Ramos (cell line): ENCODE measurements around the gene NPR1.

ENCODE experiments used
- in situ Hi-C: fragments of 300-500 bp; cut with MboI; formaldehyde crosslinking; loops from one replicate; pipeline ENCODE4 v1.14.3; 2022; ENCODE audit warnings: low sequenced_read_pairs; ENCODE audit not compliant: unreplicated experiment

Gene NPR1

DNA sequence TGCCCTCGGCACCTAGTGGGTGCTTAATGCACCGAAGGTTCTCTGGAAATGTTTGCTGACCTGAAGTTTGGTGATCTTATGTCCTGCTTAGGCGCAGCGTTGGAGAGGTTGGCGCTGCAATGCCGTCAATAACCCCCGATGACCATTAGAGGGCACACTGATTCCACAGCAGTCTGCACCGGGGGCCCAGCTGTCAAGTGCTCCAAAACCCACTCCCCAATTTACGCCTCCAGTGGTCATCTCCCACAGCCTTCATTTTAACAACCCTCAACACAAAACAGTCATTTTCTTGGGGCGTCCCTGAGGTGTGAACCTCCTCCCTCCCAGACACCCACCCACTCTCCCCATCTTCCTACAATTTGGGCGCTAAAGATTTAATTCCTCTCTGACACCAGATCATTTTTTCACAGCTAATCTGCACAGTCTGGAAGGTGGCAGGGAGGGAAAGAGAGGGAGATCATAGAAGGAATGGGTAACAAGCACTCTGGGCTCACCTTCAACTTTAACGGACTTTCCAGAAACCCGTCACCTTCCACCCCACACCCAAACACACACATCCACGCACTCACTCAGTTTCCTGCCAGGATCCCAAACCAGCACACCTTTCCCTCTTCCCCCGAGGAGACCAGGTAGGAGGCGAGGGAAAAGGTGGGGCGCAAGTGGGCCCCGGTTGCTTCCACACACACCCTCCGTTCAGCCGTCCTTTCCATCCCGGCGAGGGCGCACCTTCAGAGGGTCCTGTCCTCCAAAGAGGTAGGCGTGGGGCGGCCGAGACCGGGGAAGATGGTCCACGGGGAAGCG, 570 bp upstream of the NPR1 start:
- in situ Hi-C loops = loop anchor here (5.0 kb wide), 1 partner anchor 309 kb away; the partner anchor contains the start of gene RAB13

DNA sequence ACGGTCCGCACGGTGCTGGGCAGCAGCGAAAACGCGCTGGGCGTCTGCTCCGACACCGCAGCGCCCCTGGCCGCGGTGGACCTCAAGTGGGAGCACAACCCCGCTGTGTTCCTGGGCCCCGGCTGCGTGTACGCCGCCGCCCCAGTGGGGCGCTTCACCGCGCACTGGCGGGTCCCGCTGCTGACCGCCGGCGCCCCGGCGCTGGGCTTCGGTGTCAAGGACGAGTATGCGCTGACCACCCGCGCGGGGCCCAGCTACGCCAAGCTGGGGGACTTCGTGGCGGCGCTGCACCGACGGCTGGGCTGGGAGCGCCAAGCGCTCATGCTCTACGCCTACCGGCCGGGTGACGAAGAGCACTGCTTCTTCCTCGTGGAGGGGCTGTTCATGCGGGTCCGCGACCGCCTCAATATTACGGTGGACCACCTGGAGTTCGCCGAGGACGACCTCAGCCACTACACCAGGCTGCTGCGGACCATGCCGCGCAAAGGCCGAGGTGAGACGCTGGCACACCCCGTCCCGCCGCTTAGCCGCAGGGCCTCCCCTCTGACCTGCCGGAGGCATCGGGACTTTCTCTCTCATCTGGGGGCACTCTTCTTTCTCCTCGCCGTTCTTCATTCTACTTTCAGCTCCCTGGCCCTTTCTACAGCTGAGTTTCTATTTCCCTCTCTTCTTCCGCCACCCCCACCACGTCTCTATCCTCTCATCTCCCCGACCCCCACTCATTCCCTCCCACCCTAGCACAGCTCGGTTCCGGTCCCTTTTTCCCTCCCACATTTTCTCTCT, 1.0 kb downstream of the NPR1 start:
- in situ Hi-C loops = loop anchor here (5.0 kb wide), 1 partner anchor 308 kb away; the partner anchor contains the start of gene RAB13

DNA sequence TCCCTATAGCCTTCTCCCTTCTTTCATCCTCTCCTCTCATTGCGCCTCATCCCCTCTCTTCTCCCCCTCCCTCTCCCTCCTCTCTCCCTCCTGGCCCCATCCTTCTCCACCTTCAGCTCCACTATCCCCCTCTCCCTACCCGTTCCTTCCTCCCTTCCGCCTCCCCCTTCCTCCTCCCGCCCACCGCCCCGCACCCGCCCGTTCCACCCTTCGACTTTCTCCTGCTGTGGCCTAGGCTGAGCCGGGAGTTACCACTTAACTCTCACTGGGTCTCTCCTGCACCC, 1.6 kb downstream of the NPR1 start:
- in situ Hi-C loops = no loop called here

DNA sequence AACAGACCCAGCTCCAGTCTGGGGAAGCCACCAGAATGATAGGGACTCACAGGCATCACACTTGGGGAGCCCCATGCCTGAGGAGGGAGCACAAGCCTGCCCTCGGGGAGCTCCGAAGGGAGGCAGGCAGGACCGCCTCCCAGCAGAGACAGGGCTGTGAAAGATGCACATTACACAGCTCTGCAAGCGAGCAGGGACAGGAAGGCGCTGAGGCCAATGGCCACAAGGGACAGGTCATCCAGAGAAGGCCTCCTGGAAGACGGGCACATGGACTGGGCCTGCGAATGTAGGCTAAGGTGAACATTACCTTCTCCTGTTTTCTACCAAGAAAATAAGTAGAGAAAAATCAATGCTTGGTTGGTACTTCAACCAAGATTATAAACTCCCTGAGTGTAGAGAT, 4.2 kb downstream of the NPR1 start:
- in situ Hi-C loops = no loop called here

DNA sequence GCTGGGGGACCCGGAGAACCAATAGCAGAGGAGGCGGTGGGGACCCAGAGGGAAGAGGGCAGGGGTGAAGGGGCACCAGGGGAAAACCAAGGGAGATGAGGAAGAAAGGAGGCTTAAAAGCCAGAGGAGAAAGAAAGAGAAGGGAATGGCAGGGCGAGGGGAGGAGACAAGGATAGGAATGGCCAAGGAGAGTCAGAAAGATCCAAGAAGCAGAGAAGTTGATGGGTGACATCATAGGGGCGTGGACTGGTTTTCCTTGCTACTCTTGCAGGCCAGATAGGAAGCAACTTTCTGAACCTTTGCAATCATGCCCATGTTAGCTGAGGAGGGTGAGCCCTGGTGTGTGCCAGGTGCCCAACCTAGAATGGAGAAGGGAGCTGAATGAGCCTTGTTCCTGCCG, 5.4 kb downstream of the NPR1 start:
- in situ Hi-C loops = no loop called here

- in situ Hi-C loops = loop anchor here (5.0 kb wide), 1 partner anchor 57 kb away; no protein-coding TSS in a partner anchor
These were observed 6.4 kb downstream of the NPR1 start for GRCh38 chr1:153684892-153685291.

DNA sequence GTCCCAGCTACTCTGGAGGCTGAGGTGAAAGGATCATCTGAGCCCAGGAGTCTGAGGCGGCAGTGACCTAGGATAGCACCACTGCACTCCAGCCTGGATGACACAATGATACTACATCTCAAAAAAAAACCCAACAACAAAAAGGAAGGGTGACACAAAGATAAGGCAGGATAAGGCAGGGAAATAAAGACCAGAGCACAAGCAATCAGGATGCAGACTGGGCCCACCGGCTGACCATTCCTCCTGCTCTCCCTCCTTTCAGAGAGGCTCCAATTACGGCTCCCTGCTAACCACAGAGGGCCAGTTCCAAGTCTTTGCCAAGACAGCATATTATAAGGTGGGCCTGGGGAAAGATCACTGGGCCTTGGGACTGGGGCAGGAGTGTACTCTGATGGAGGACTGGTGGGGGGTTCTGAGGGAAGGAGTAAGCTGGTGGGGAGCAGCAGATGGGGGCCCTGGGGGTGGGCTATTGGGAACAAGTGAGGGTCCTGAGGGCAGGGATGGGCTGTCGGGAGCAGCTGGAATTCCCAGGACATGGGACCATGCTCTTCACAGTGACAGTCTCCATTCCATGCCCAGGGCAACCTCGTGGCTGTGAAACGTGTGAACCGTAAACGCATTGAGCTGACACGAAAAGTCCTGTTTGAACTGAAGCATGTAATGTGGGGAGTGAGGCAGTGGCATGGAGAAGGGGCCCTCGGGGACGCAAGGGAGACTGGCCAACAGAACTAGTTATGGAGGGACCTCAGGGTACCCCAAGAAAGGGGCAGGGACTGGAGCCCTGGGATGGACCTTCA, 7.3 kb downstream of the NPR1 start:
- in situ Hi-C loops = loop anchor here (5.0 kb wide), 1 partner anchor 57 kb away; no protein-coding TSS in a partner anchor

- in situ Hi-C loops = loop anchor here (5.0 kb wide), 1 partner anchor 55 kb away; no protein-coding TSS in a partner anchor
These were observed 9.0 kb downstream of the NPR1 start for GRCh38 chr1:153687346-153688125.

GRCh38 chr1:153688276-153688675, 9.8 kb downstream of the NPR1 start:
- in situ Hi-C loops = loop anchor here (5.0 kb wide), 1 partner anchor 54 kb away; no protein-coding TSS in a partner anchor

GRCh38 chr1:153688736-153689328, 10.3 kb downstream of the NPR1 start:
- in situ Hi-C loops = loop anchor here (5.0 kb wide), 1 partner anchor 53 kb away; no protein-coding TSS in a partner anchor

DNA sequence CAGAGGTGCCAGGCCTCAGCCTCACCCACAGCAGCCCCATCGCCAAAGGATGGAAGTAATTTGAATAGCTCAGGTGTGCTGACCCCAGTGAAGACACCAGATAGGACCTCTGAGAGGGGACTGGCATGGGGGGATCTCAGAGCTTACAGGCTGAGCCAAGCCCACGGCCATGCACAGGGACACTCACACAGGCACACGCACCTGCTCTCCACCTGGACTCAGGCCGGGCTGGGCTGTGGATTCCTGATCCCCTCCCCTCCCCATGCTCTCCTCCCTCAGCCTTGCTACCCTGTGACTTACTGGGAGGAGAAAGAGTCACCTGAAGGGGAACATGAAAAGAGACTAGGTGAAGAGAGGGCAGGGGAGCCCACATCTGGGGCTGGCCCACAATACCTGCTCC, 15.0 kb downstream of the NPR1 start:
- in situ Hi-C loops = no loop called here

GRCh38 chr1:153696741-153697140, 18.3 kb downstream of the NPR1 start:
- in situ Hi-C loops = no loop called here

- in situ Hi-C loops = no loop called here
These were observed 18.9 kb downstream of the NPR1 start for GRCh38 chr1:153697191-153698019.

GRCh38 chr1:153698020-153698922, 19.8 kb downstream of the NPR1 start:
- in situ Hi-C loops = no loop called here

- in situ Hi-C loops = no loop called here
These were observed 20.6 kb downstream of the NPR1 start for GRCh38 chr1:153698923-153699714.

GRCh38 chr1:153699768-153700167, 21.3 kb downstream of the NPR1 start:
- in situ Hi-C loops = no loop called here

DNA sequence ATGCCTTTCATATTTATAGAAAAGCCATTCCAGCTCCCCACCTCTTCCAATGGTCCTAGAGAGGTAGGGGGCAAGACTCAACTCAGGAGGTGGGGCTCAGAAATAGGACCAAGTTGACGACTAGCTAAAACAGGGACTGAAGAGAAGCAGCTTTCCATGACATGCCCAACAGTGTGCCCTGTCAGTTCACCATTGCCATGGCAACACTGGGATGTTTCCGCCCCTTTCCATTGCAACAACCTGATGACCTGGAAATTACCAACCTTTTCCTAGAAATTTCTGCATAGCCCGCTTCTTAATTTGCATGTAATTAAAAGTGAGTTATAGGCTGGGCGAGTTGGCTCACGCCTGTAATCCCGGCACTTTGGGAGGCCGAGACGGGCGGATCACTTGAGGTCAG, 27.0 kb downstream of the NPR1 start:
- in situ Hi-C loops = no loop called here
